SK-N-SH (cell line): ENCODE results near the gene SLC49A3. TPM values are rescaled to one million over a fixed set of nuclear protein-coding genes. Genes with fewer than 3 reads are reported as not detected.
A peak's percentile ranks its signal among the peaks of the same experiment; 100 is the strongest.

Source experiments
- CTCF ChIA-PET: fragments of 300-600, 350-600 bp; formaldehyde crosslinking; extraction: SDS; loops from one replicate; lab custom pipeline; 2021; lab: Yijun Ruan, JAX
- POLR2A ChIA-PET: fragments of 350-600 bp; sonication (Branson Sonifier 250); formaldehyde crosslinking; extraction: SDS; loops from one replicate; lab custom pipeline; 2020; ENCODE audit warnings: antibody characterized with exemption, inconsistent platforms; lab: Yijun Ruan, JAX
- DNase-seq: peaks from one replicate; pipeline ENCODE4 v3.0.0; 2012
- H2AFZ ChIP-seq: fragments of 200-600 bp; sonication (generic); 2 replicates; pipeline ENCODE4 v1.8.1; 2016; ENCODE audit warnings: antibody characterized with exemption, mild to moderate bottlenecking, low read depth
- H3F3A ChIP-seq: fragments of 200-600 bp; sonication (generic); replicated peaks from 2 replicates; pipeline ENCODE3; 2016; ENCODE audit warnings: antibody characterized with exemption, mild to moderate bottlenecking; ENCODE audit not compliant: insufficient read depth
- H3K27ac ChIP-seq, 2 experiments: fragments of 200-500 bp in 1 of 2; fragments of 200-600 bp in 1 of 2; sonication (Bioruptor generic) in 1 of 2; sonication (generic), shearing (Covaris generic) in 1 of 2; 2 replicates each; pipeline versions ENCODE4 v1.5.1 to v1.6.1; 2014 to 2016; ENCODE audit warnings: low read depth in 2 of 2, inconsistent platforms in 1 of 2, low read length in 1 of 2, mild to moderate bottlenecking in 1 of 2, mixed read lengths in 1 of 2
- H3K27me3 ChIP-seq: fragments of 200-600 bp; sonication (generic), shearing (Covaris generic); 2 replicates; pipeline ENCODE4 v1.6.1; 2016; ENCODE audit warnings: mixed run types; ENCODE audit not compliant: insufficient read depth
- H3K36me3 ChIP-seq, 2 experiments: fragments of 200-500 bp in 1 of 2; fragments of 200-600 bp in 1 of 2; sonication (Bioruptor generic) in 1 of 2; sonication (generic) in 1 of 2; replicated peaks in 1 of 2; 2 replicates each; pipeline versions ENCODE3 to v1.5.1; 2014 to 2016; ENCODE audit warnings: low read length in 1 of 2, mild to moderate bottlenecking in 1 of 2; ENCODE audit not compliant: insufficient read depth in 2 of 2, control insufficient read depth in 1 of 2
- H3K4me1 ChIP-seq, 2 experiments: fragments of 200-500 bp in 1 of 2; fragments of 200-600 bp in 1 of 2; sonication (Bioruptor generic) in 1 of 2; sonication (generic), shearing (Covaris generic) in 1 of 2; 2 replicates each; pipeline versions ENCODE4 v1.5.1 to v1.6.1; 2014 to 2016; ENCODE audit warnings: low read depth in 1 of 2, low read length in 1 of 2, mixed run types in 1 of 2; ENCODE audit not compliant: insufficient read depth in 2 of 2, control insufficient read depth in 1 of 2
- H3K4me2 ChIP-seq: fragments of 200-600 bp; sonication (generic), shearing (Covaris generic); 2 replicates; pipeline ENCODE4 v1.6.1; 2017; ENCODE audit warnings: mixed run types
- H3K4me3 ChIP-seq, 2 experiments: fragments of 200-500 bp in 1 of 2; fragments of 200-600 bp in 1 of 2; sonication (Bioruptor generic) in 1 of 2; sonication (generic), shearing (Covaris generic) in 1 of 2; 2 replicates each; pipeline versions ENCODE4 v1.5.1 to v1.8.1; 2014 to 2016; ENCODE audit warnings: low read depth in 2 of 2, inconsistent platforms in 1 of 2, low read length in 1 of 2, mild to moderate bottlenecking in 1 of 2, mixed read lengths in 1 of 2, moderate library complexity in 1 of 2
- H3K79me2 ChIP-seq: fragments of 200-600 bp; sonication (generic); 2 replicates; pipeline ENCODE4 v1.8.1; 2017; ENCODE audit warnings: mild to moderate bottlenecking; ENCODE audit not compliant: insufficient read depth
- H3K9ac ChIP-seq: fragments of 200-600 bp; sonication (generic); 2 replicates; pipeline ENCODE4 v1.6.1; 2017; ENCODE audit warnings: mixed run types
- H3K9me2 ChIP-seq: fragments of 200-600 bp; sonication (generic); 2 replicates; pipeline ENCODE4 v1.6.1; 2017; ENCODE audit warnings: mixed run types
- H3K9me3 ChIP-seq: fragments of 200-600 bp; sonication (generic); 2 replicates; pipeline ENCODE4 v1.6.1; 2017; ENCODE audit warnings: mixed run types, mild to moderate bottlenecking, moderate library complexity
- H4K20me1 ChIP-seq: fragments of 200-600 bp; sonication (generic); 2 replicates; pipeline ENCODE4 v1.6.1; 2017; ENCODE audit warnings: mild to moderate bottlenecking, mixed run types; ENCODE audit not compliant: insufficient read depth
- CHD2 ChIP-seq: fragments of 150-350 bp; IDR thresholded peaks from 2 replicates; pipeline ENCODE4 v1.6.1; 2018; ENCODE audit warnings: low read length; ENCODE audit not compliant: partially characterized antibody
- ELF1 ChIP-seq: IDR thresholded peaks from 2 replicates; pipeline ENCODE4 v1.4.0; 2012
- EP300 ChIP-seq, 2 experiments: IDR thresholded peaks; 2 replicates each; pipeline versions ENCODE4 v1.4.0 to v1.6.1; 2012; ENCODE audit warnings: borderline replicate concordance in 1 of 2, low read depth in 1 of 2, low read length in 1 of 2
- FOSL2 ChIP-seq: IDR thresholded peaks from 2 replicates; pipeline ENCODE4 v1.4.0; 2012; ENCODE audit warnings: low read depth, mild to moderate bottlenecking, moderate library complexity, borderline replicate concordance
- GABPA ChIP-seq: IDR thresholded peaks from 2 replicates; pipeline ENCODE4 v1.4.0; 2012; ENCODE audit warnings: low read depth, mild to moderate bottlenecking
- MEF2A ChIP-seq: IDR thresholded peaks from 2 replicates; pipeline ENCODE4 v1.4.0; 2012; ENCODE audit warnings: low read depth, borderline replicate concordance
- NFIC ChIP-seq: IDR thresholded peaks from 2 replicates; pipeline ENCODE4 v1.4.0; 2012; ENCODE audit warnings: borderline replicate concordance
- NRF1 ChIP-seq: IDR thresholded peaks from 2 replicates; pipeline ENCODE4 v1.6.1; 2012; ENCODE audit warnings: low read depth, mild to moderate bottlenecking, low read length
- PBX3 ChIP-seq: IDR thresholded peaks from 2 replicates; pipeline ENCODE4; 2012
- POLR2AphosphoS5 ChIP-seq: IDR thresholded peaks from 2 replicates; pipeline ENCODE4 v1.6.1; 2012; ENCODE audit warnings: low read depth, low read length
- RCOR1 ChIP-seq: fragments of 150-350 bp; IDR thresholded peaks from 2 replicates; pipeline ENCODE4 v1.6.1; 2017; ENCODE audit warnings: antibody characterized with exemption, low read length
- REST ChIP-seq: IDR thresholded peaks from 2 replicates; pipeline ENCODE4 v1.6.1; 2012; ENCODE audit warnings: mild to moderate bottlenecking, low read depth, low read length, moderate library complexity
- RFX5 ChIP-seq: IDR thresholded peaks from 2 replicates; pipeline ENCODE4 v1.6.1; 2012; ENCODE audit warnings: mild to moderate bottlenecking, improper control_type of control experiment, low read length
- RXRA ChIP-seq: IDR thresholded peaks from 2 replicates; pipeline ENCODE4 v1.4.0; 2012; ENCODE audit warnings: low read depth, mild to moderate bottlenecking, borderline replicate concordance
- SIN3A ChIP-seq: IDR thresholded peaks from 2 replicates; pipeline ENCODE4 v1.6.1; 2012; ENCODE audit warnings: low read depth, mild to moderate bottlenecking, low read length, moderate library complexity, borderline replicate concordance
- SMC3 ChIP-seq: IDR thresholded peaks from 2 replicates; pipeline ENCODE4 v1.6.1; 2012; ENCODE audit warnings: low read depth, low read length, improper control_type of control experiment
- ZBTB33 ChIP-seq: IDR thresholded peaks from 2 replicates; pipeline ENCODE4 v1.4.0; 2012; ENCODE audit warnings: low read depth, borderline replicate concordance
- WGBS: methylation state at CpG from one replicate; pipeline ENCODE4 v1.1.6; 2017; ENCODE audit warnings: low lambda C conversion rate; 5-methylcytosine and 5-hydroxymethylcytosine counted together
- polyA plus RNA-seq, 3 experiments: library from polyadenylated mRNA; depleted of rRNA; stranded (reverse); fragments of >200 nt; gene quantifications; 2 replicates each; pipeline ENCODE4 v1.2.3, GENCODE V29; 2012

The SLC49A3 gene
- polyA plus RNA-seq, 1 of the 3 experiments (the other 2 are of a cell fraction) = 0.05 TPM

GRCh38 chr4:708631-708933 is 19.6 kb upstream of the SLC49A3 start:
- 96% methylated on average over 5 of the region's 6 CpGs for WGBS
- no peaks in the 10 kb centered on the region for H3K9me3 ChIP-seq
- no peak for DNase-seq
- TF ChIP-seq RFX5 (no peak), ELF1 (no peak), REST (no peak), SIN3A (no peak), PBX3 (no peak), RXRA (no peak), CHD2 (no peak), POLR2AphosphoS5 (no peak), ZBTB33 (no peak), NFIC (no peak), EP300 (IDR thresholded peaks at IDR 0.05; ENCODE audit: borderline replicate concordance in 1 of 2, low read depth in 1 of 2, low read length in 1 of 2) (no peak), GABPA (no peak), MEF2A (no peak), NRF1 (no peak), RCOR1 (no peak), SMC3 (no peak), FOSL2 (no peak)
- peaks cover 56% of the 10 kb centered on the region for H4K20me1 ChIP-seq
- H3K27ac ChIP-seq = no peak overlapping the region
- H3K79me2 ChIP-seq = peaks cover 75% of the 10 kb centered on the region
- ChIA-PET POLR2A (no interaction called here), CTCF (interaction anchor here (0.7 to 1.9 kb wide), 2 partner anchors 24 to 106 kb away, joined by 3 to 9 read pairs; no protein-coding TSS in a partner anchor)
- no peaks in the 10 kb centered on the region for H3K9me2 ChIP-seq
- peaks cover 3% of the 10 kb centered on the region for H3F3A ChIP-seq
- no peaks in the 10 kb centered on the region for H3K27me3 ChIP-seq
- H3K4me1 ChIP-seq = peaks cover 0 to 25% of the 10 kb centered on the region in 2 experiments; a peak in 2 of 4 replicates
- H3K9ac ChIP-seq = no peak overlapping the region
- no peak overlapping the region for H2AFZ ChIP-seq
- peaks cover 4 to 7% of the 10 kb centered on the region in 2 experiments for H3K36me3 ChIP-seq
- H3K4me3 ChIP-seq = no peak overlapping the region; a peak in 2 of 4 replicates
- H3K4me2 ChIP-seq = peak overlapping the region; percentile 98
